Testis (tissue), 3 donors: Measurements from ENCODE around the gene CENPP. TPM values are rescaled to one million over a fixed set of nuclear protein-coding genes. Genes with fewer than 3 reads are reported as not detected.

Experiments used
- DNase-seq: peaks from one replicate; pipeline ENCODE4 v3.0.0-alpha.2; 2019
- H3K27ac ChIP-seq, 2 donors: fragments of 200-600 bp; sonication (generic); one replicate each; pipeline ENCODE4 v1.5.1; 2019
- H3K27me3 ChIP-seq: fragments of 200-600 bp; sonication (generic); one replicate; pipeline ENCODE4 v1.5.1; 2019
- H3K36me3 ChIP-seq: fragments of 200-600 bp; sonication (generic); one replicate; pipeline ENCODE4 v1.5.1; 2017; ENCODE audit warnings: low read depth; ENCODE audit errors: missing control alignments
- H3K4me1 ChIP-seq: fragments of 200-600 bp; sonication (generic); one replicate; pipeline ENCODE4 v1.5.1; 2019
- H3K4me3 ChIP-seq, 2 donors: fragments of 200-600 bp; sonication (generic); one replicate each; pipeline ENCODE4 v1.5.1; 2017 to 2019
- H3K9me3 ChIP-seq: fragments of 200-600 bp; sonication (generic); one replicate; pipeline ENCODE4 v1.5.1; 2017
- CTCF ChIP-seq, 3 experiments: fragments of 450-650 bp in 2 of 3; fragments of 200-600 bp in 1 of 3; sonication (generic) in 1 of 3; IDR thresholded peaks; one replicate each; pipeline ENCODE4 v1.5.1; 2016 to 2019; ENCODE audit warnings: antibody characterized with exemption in 3 of 3, mild to moderate bottlenecking in 2 of 3, moderate library complexity in 1 of 3
- POLR2A ChIP-seq: fragments of 450-650 bp; IDR thresholded peaks from one replicate; pipeline ENCODE4 v1.6.1; 2017; ENCODE audit warnings: antibody characterized with exemption, mild to moderate bottlenecking, moderate library complexity
- WGBS, 2 donors: methylation state at CpG; one replicate each; pipeline ENCODE4 v1.1.5; 2018; 5-methylcytosine and 5-hydroxymethylcytosine counted together
- intact Hi-C: fragments of 100-400 bp; cut with DNase I; formaldehyde crosslinking; loops from one replicate; pipeline ENCODE4 v1.15.1; 2023; ENCODE audit warnings: low total_unique reads
- polyA plus RNA-seq: library from polyadenylated mRNA; stranded (reverse); fragments of 350-450 nt; fragmentation: Illumina TruSeq; extraction: RNeasy Lipid Tissue Mini Kit (QIAGEN cat#74804); gene quantifications from one replicate; pipeline ENCODE4 v1.2.3, GENCODE V29; 2014; ENCODE audit warnings: low read depth, low replicate concordance; ENCODE audit not compliant: insufficient read depth
- total RNA-seq, 2 donors: library from RNA; depleted of rRNA; stranded (reverse); fragments of >200 nt; gene quantifications; one replicate each; pipeline ENCODE4 v1.2.3, GENCODE V29; 2016

Gene CENPP
- total and polyA plus RNA-seq, 3 donors from 2014 or later, result 8.1 to 12.1 (median 9.6) TPM

GRCh38 chr9:92534204-92534603 lies 208.5 kb downstream of the CENPP start:
- H3K27ac ChIP-seq, result no peak overlapping the region
- H3K9me3 ChIP-seq, result no peaks in the 10 kb centered on the region
- TF ChIP-seq CTCF (IDR thresholded peaks at IDR 0.05) (no peak), POLR2A (no peak)
- WGBS, 2 donors, result 83 to 89% methylated on average over 3 of the region's 3 CpGs
- no peaks in the 10 kb centered on the region for H3K27me3 ChIP-seq
- H3K36me3 ChIP-seq, result no peaks in the 10 kb centered on the region
- no peaks in the 10 kb centered on the region for H3K4me1 ChIP-seq
- H3K4me3 ChIP-seq, result no peak overlapping the region
- DNase-seq, result no peak
- intact Hi-C loops, result no loop called here

GRCh38 chr9:92534674-92535073 lies 208.9 kb downstream of the CENPP start:
- TF ChIP-seq CTCF (IDR thresholded peaks at IDR 0.05) (no peak), POLR2A (no peak)
- Histone ChIP-seq H3K27me3 (no peaks in the 10 kb centered on the region), H3K9me3 (no peaks in the 10 kb centered on the region), H3K4me1 (no peaks in the 10 kb centered on the region), H3K27ac (no peak overlapping the region), H3K36me3 (no peaks in the 10 kb centered on the region), H3K4me3 (no peak overlapping the region)
- intact Hi-C loops, result no loop called here
- no peak for DNase-seq
- WGBS, 2 donors, result 29 to 44% methylated on average over 1 of the region's 1 CpG

GRCh38 chr9:92535940-92536850 lies 210.4 kb downstream of the CENPP start, which contains the start of gene ECM2:
TSS of gene ECM2 (minus strand) at chr9:92535990. CDS start at chr9:92522866, 13,124 bp downstream.
- no peaks in the 10 kb centered on the region for H3K27me3 ChIP-seq
- 49 to 54% methylated on average over 7 of the region's 7 CpGs for WGBS, 2 donors

GRCh38 chr9:92538541-92538940 lies 212.8 kb downstream of the CENPP start:
- no peaks in the 10 kb centered on the region for H3K27me3 ChIP-seq
- TF ChIP-seq CTCF (IDR thresholded peaks at IDR 0.05) (no peak), POLR2A (no peak)
- no peaks in the 10 kb centered on the region for H3K36me3 ChIP-seq
- H3K4me3 ChIP-seq, result no peak overlapping the region
- no peak overlapping the region for H3K27ac ChIP-seq
- no peaks in the 10 kb centered on the region for H3K4me1 ChIP-seq
- no peak for DNase-seq
- intact Hi-C loops, result no loop called here
- 80% methylated on average over 2 of the region's 2 CpGs for WGBS, 2 donors
- no peaks in the 10 kb centered on the region for H3K9me3 ChIP-seq

More at GRCh38 chr9:92535940-92536850, 210.4 kb downstream of the CENPP start, which contains the start of gene ECM2:
- Histone ChIP-seq H3K4me1 (no peaks in the 10 kb centered on the region), H3K4me3 (peak within 1 kb of the TSS; percentile 9 to 29), H3K36me3 (no peaks in the 10 kb centered on the region), H3K9me3 (no peaks in the 10 kb centered on the region), H3K27ac (peak within 1 kb of the TSS; percentile 44 to 84)
- intact Hi-C loops, result no loop called here
- TF ChIP-seq CTCF (IDR thresholded peaks at IDR 0.05), result no peak
- TF ChIP-seq POLR2A, result no peak
- DNase-seq, result no peak
